ENCODE data around the gene ARHGEF40.

- TF ChIP-seq, protein P1, sequence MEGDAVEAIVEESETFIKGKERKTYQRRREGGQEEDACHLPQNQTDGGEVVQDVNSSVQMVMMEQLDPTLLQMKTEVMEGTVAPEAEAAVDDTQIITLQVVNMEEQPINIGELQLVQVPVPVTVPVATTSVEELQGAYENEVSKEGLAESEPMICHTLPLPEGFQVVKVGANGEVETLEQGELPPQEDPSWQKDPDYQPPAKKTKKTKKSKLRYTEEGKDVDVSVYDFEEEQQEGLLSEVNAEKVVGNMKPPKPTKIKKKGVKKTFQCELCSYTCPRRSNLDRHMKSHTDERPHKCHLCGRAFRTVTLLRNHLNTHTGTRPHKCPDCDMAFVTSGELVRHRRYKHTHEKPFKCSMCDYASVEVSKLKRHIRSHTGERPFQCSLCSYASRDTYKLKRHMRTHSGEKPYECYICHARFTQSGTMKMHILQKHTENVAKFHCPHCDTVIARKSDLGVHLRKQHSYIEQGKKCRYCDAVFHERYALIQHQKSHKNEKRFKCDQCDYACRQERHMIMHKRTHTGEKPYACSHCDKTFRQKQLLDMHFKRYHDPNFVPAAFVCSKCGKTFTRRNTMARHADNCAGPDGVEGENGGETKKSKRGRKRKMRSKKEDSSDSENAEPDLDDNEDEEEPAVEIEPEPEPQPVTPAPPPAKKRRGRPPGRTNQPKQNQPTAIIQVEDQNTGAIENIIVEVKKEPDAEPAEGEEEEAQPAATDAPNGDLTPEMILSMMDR (IDR thresholded peaks at IDR 0.05 in 4 of 5, conservative IDR thresholded peaks at IDR 0.05 in 1 of 5) = no peak
- no peak for TF ChIP-seq POLR2A (IDR thresholded peaks at IDR 0.05)
Observed at GRCh38 chr14:21101802-21102413, 31.8 kb downstream of the ARHGEF40 start.
